Panc1 (cell line): ENCODE results near the gene CNTRL. TPM values are rescaled to one million over a fixed set of nuclear protein-coding genes. Genes with fewer than 3 reads are reported as not detected.

Experiments used
- ATAC-seq: fragments of 200-7000 bp; cut with Tn5 transposase; 2 replicates; pipeline ENCODE4 v1.9.1; 2020; ENCODE audit warnings: mild to moderate bottlenecking, moderate library complexity
- BruUV-seq: library from RNA; stranded (reverse); fragments of 400-500 nt; replicated peaks from 2 replicates; lab custom pipeline; 2021; lab: Mats Ljungman, UMichigan
- CTCF ChIA-PET: fragments of 300-600 bp; sonication (Branson Sonifier 250); formaldehyde crosslinking; loops from one replicate; lab custom pipeline; 2022; ENCODE audit warnings: antibody characterized with exemption; lab: Charles Lee
- POLR2A ChIA-PET: fragments of 300-600 bp; sonication (Branson Sonifier 250); formaldehyde crosslinking; loops from one replicate; lab custom pipeline; 2022; ENCODE audit warnings: antibody characterized with exemption; lab: Charles Lee
- DNase-seq: peaks from one replicate; pipeline ENCODE4 v3.0.0-alpha.2; 2010; ENCODE audit warnings: low read depth, low spot score
- H3K27ac ChIP-seq: 2 replicates; pipeline ENCODE4 v1.5.1; 2011; ENCODE audit warnings: mild to moderate bottlenecking, low read length, inconsistent platforms
- H3K27me3 ChIP-seq: fragments of 200-500 bp; sonication (Bioruptor generic); 2 replicates; pipeline ENCODE4 v1.6.0; 2014; ENCODE audit warnings: low read length, inconsistent platforms; ENCODE audit not compliant: control insufficient read depth, insufficient read depth
- H3K36me3 ChIP-seq: fragments of 200-500 bp; sonication (Bioruptor generic); 2 replicates; pipeline ENCODE4 v1.5.1; 2014; ENCODE audit warnings: inconsistent platforms, mild to moderate bottlenecking, low read length, moderate library complexity; ENCODE audit not compliant: control insufficient read depth, insufficient read depth
- H3K4me1 ChIP-seq: 2 replicates; pipeline ENCODE4 v1.5.1; 2011; ENCODE audit warnings: inconsistent platforms, mild to moderate bottlenecking, low read length, moderate library complexity; ENCODE audit not compliant: control insufficient read depth, insufficient read depth
- H3K4me3 ChIP-seq, 2 experiments: 2 replicates each; pipeline ENCODE4 v1.5.1; 2011 to 2012; ENCODE audit warnings: low read depth in 2 of 2, low read length in 2 of 2, mild to moderate bottlenecking in 2 of 2, inconsistent platforms in 1 of 2, moderate library complexity in 1 of 2
- H3K9me3 ChIP-seq: fragments of 200-500 bp; sonication (Bioruptor generic); 2 replicates; pipeline ENCODE4 v1.5.1; 2014; ENCODE audit warnings: low read depth, mild to moderate bottlenecking, inconsistent platforms, low read length, moderate library complexity; ENCODE audit not compliant: control insufficient read depth, insufficient read depth
- CTCF ChIP-seq: fragments of 450-650 bp; IDR thresholded peaks from 2 replicates; pipeline ENCODE4 v1.5.1; 2017; ENCODE audit warnings: mild to moderate bottlenecking
- POLR2AphosphoS5 ChIP-seq: IDR thresholded peaks from 2 replicates; pipeline ENCODE4 v1.6.1; 2012; ENCODE audit warnings: mild to moderate bottlenecking, low read depth, low read length, moderate library complexity
- REST ChIP-seq, 2 experiments: IDR thresholded peaks; 2 replicates each; pipeline ENCODE4 v1.6.1; 2011 to 2012; ENCODE audit warnings: low read depth in 2 of 2, control low read depth in 1 of 2, low read length in 1 of 2, mild to moderate bottlenecking in 1 of 2, moderate library complexity in 1 of 2; ENCODE audit not compliant: insufficient read depth in 1 of 2
- SIN3A ChIP-seq: IDR thresholded peaks from 2 replicates; pipeline ENCODE4 v1.6.1; 2012; ENCODE audit warnings: low read depth, mild to moderate bottlenecking, low read length, moderate library complexity, borderline replicate concordance; ENCODE audit not compliant: insufficient read depth
- TCF7L2 ChIP-seq: IDR thresholded peaks from 2 replicates; pipeline ENCODE4 v1.6.1; 2011; ENCODE audit warnings: mild to moderate bottlenecking, low read depth, low read length, inconsistent platforms
- in situ Hi-C: cut with HindIII; loops from 2 replicates; pipeline ENCODE4 v1.10.0; 2016; ENCODE audit warnings: low sequenced_read_pairs, low pct_unique_long_range_greater_than_20kb
- intact Hi-C: fragments of 100-400 bp; cut with micrococcal nuclease; formaldehyde crosslinking; loops from one replicate; pipeline ENCODE4 v1.10.0; 2022; ENCODE audit not compliant: unreplicated experiment
- total RNA-seq: library from RNA; stranded (reverse); gene quantifications from one replicate; pipeline ENCODE4 v1.2.1, GENCODE V29; 2021; ENCODE audit not compliant: unreplicated experiment

The CNTRL gene
- total RNA-seq, 1 experiment from 2014 or later, result 11.5 TPM

GRCh38 chr9:121172726-121173487, 98.2 kb downstream of the CNTRL start:
- in situ Hi-C loops (no loop called here), intact Hi-C loops (no loop called here)
- Histone ChIP-seq H3K36me3 (peaks cover 2% of the 10 kb centered on the region; the same call in 1 of the 2 replicates), H3K9me3 (no peaks in the 10 kb centered on the region), H3K27ac (no peak overlapping the region), H3K27me3 (no peaks in the 10 kb centered on the region), H3K4me1 (no peaks in the 10 kb centered on the region), H3K4me3 (no peak overlapping the region)
- TF ChIP-seq REST (IDR thresholded peaks at IDR 0.05; ENCODE audit: insufficient read depth in 1 of 2, low read depth in 2 of 2, low read length in 1 of 2) (no peak), POLR2AphosphoS5 (no peak), CTCF (no peak), SIN3A (no peak), TCF7L2 (no peak)
- ChIA-PET POLR2A (no interaction called here), CTCF (no interaction called here)
- ATAC-seq (no peak), DNase-seq (no peak)
- no TSS peak for BruUV-seq

DNA sequence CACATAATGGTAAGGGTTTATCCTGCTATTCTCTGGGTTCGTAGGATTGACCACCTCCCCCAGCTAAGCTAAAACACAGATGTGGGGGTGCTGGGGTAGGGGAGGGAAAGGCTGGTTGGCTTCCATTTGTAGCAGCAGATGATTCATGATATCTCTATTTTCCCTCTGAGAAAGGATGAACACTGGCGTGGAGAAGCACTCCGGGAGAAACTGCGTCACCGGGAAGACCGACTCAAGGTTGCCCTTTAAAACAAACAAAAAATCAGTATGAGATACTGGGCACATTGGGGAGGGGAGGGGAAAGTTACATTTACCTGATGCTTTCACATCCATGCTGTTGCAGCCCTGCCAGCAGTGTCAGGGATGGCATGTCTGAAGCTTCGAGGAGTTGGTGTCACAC, 98.7 kb downstream of the CNTRL start:
- ChIA-PET CTCF (no interaction called here), POLR2A (no interaction called here)
- intact Hi-C loops (no loop called here), in situ Hi-C loops (no loop called here)
- no peaks in the 10 kb centered on the region for H3K9me3 ChIP-seq
- DNase-seq (no peak), ATAC-seq (no peak)
- H3K4me1 ChIP-seq, result no peaks in the 10 kb centered on the region
- H3K4me3 ChIP-seq, result no peak overlapping the region
- no peak overlapping the region for H3K27ac ChIP-seq
- no peaks in the 10 kb centered on the region for H3K27me3 ChIP-seq
- TF ChIP-seq TCF7L2 (no peak), POLR2AphosphoS5 (no peak), SIN3A (no peak), CTCF (no peak), REST (IDR thresholded peaks at IDR 0.05; ENCODE audit: insufficient read depth in 1 of 2, low read depth in 2 of 2, low read length in 1 of 2) (no peak)
- H3K36me3 ChIP-seq, result peaks cover 2% of the 10 kb centered on the region; the same call in 1 of the 2 replicates
- BruUV-seq, result no TSS peak
